ENCODE data around the gene RAB11B. TPM values are rescaled to one million over a fixed set of nuclear protein-coding genes. Genes with fewer than 3 reads are reported as not detected.
"Not testable (repeated sequence)": the region's sequence is repeated elsewhere in the genome, so short reads cannot be mapped to it uniquely, and the experiment has no call there.

Gene RAB11B
- total and polyA plus RNA-seq, 2 donors (not counting 1 experiment from before 2014, with no cell fraction given): 27.8 to 46.2 TPM

GRCh38 chr19:8421484-8422461 is 31.6 kb downstream of the RAB11B start:
- no peaks in the 10 kb centered on the region for H3K9me3 ChIP-seq (ENCODE audit: control insufficient read depth, insufficient read depth, low read depth, low read length)
- H3K9ac ChIP-seq (ENCODE audit: insufficient read depth, low read length): no peak overlapping the region
- H3K4me1 ChIP-seq (ENCODE audit: control insufficient read depth, extremely low read depth, insufficient read depth, low read length): no peaks in the 10 kb centered on the region
- H2AFZ ChIP-seq (ENCODE audit: low read length): no peak overlapping the region
- no peak overlapping the region for H3K4me2 ChIP-seq (ENCODE audit: extremely low read depth, insufficient read depth, low read length)
- no peak overlapping the region for H3K4me3 ChIP-seq (replicated peaks in 1 of 4; ENCODE audit: control extremely low read depth in 1 of 4, insufficient read depth in 1 of 4, low read depth in 3 of 4, low read length in 4 of 4)
- H3K27ac ChIP-seq (ENCODE audit: insufficient read depth, low read length): no peak overlapping the region
- no peaks in the 10 kb centered on the region for H3K36me3 ChIP-seq (ENCODE audit: control insufficient read depth, insufficient read depth, low read length)
- H3K27me3 ChIP-seq (ENCODE audit: control insufficient read depth, insufficient read depth, low read length): no peaks in the 10 kb centered on the region
- H4K20me1 ChIP-seq (ENCODE audit: control insufficient read depth, extremely low read depth, insufficient read depth, low read length): no peaks in the 10 kb centered on the region
- DNase-seq (ENCODE audit: low read depth in 2 of 2): no peak
- TF ChIP-seq CTCF (conservative IDR thresholded peaks at IDR 0.05 in 1 of 2, IDR thresholded peaks at IDR 0.05 in 1 of 2; ENCODE audit: low read depth in 1 of 2, low read length in 2 of 2) (no peak), EZH2 (IDR thresholded peaks at IDR 0.05; ENCODE audit: low read length, missing control alignments) (no peak)
- no peaks in the 10 kb centered on the region for H3K79me2 ChIP-seq (ENCODE audit: control insufficient read depth, insufficient read depth, low read length)

- H3K4me1 ChIP-seq (ENCODE audit: control insufficient read depth, extremely low read depth, insufficient read depth, low read length): no peaks in the 10 kb centered on the region
- H3K4me2 ChIP-seq (ENCODE audit: extremely low read depth, insufficient read depth, low read length): peak overlapping the region; percentile 40
- no peak overlapping the region for H3K4me3 ChIP-seq (replicated peaks in 1 of 4; ENCODE audit: control extremely low read depth in 1 of 4, insufficient read depth in 1 of 4, low read depth in 3 of 4, low read length in 4 of 4)
- H3K27me3 ChIP-seq (ENCODE audit: control insufficient read depth, insufficient read depth, low read length): no peaks in the 10 kb centered on the region
- no peak overlapping the region for H3K9ac ChIP-seq (ENCODE audit: insufficient read depth, low read length)
- no peaks in the 10 kb centered on the region for H3K9me3 ChIP-seq (ENCODE audit: control insufficient read depth, insufficient read depth, low read depth, low read length)
- H3K79me2 ChIP-seq (ENCODE audit: control insufficient read depth, insufficient read depth, low read length): no peaks in the 10 kb centered on the region
- H3K27ac ChIP-seq (ENCODE audit: insufficient read depth, low read length): peak overlapping the region; percentile 26
- H3K36me3 ChIP-seq (ENCODE audit: control insufficient read depth, insufficient read depth, low read length): no peaks in the 10 kb centered on the region
- no peaks in the 10 kb centered on the region for H4K20me1 ChIP-seq (ENCODE audit: control insufficient read depth, extremely low read depth, insufficient read depth, low read length)
- DNase-seq (ENCODE audit: low read depth in 2 of 2): peak; percentile 96 to 99
- TF ChIP-seq EZH2 (IDR thresholded peaks at IDR 0.05; ENCODE audit: low read length, missing control alignments) (no peak), CTCF (conservative IDR thresholded peaks at IDR 0.05 in 1 of 2, IDR thresholded peaks at IDR 0.05 in 1 of 2; ENCODE audit: low read depth in 1 of 2, low read length in 2 of 2) (no peak)
- no peak overlapping the region for H2AFZ ChIP-seq (ENCODE audit: low read length)
These were observed 33.7 kb downstream of the RAB11B start for GRCh38 chr19:8423817-8424223.

GRCh38 chr19:8425331-8425730 is 35.2 kb downstream of the RAB11B start:
- not testable (repeated sequence) for H3K36me3 ChIP-seq (ENCODE audit: control insufficient read depth, insufficient read depth, low read length); H3K9me3 ChIP-seq (ENCODE audit: control insufficient read depth, insufficient read depth, low read depth, low read length); H3K9ac ChIP-seq (ENCODE audit: insufficient read depth, low read length); H3K27ac ChIP-seq (ENCODE audit: insufficient read depth, low read length); H4K20me1 ChIP-seq (ENCODE audit: control insufficient read depth, extremely low read depth, insufficient read depth, low read length); H3K4me3 ChIP-seq (replicated peaks in 1 of 4; ENCODE audit: control extremely low read depth in 1 of 4, insufficient read depth in 1 of 4, low read depth in 3 of 4, low read length in 4 of 4); DNase-seq (ENCODE audit: low read depth in 2 of 2); H3K79me2 ChIP-seq (ENCODE audit: control insufficient read depth, insufficient read depth, low read length); H3K4me2 ChIP-seq (ENCODE audit: extremely low read depth, insufficient read depth, low read length); H3K27me3 ChIP-seq (ENCODE audit: control insufficient read depth, insufficient read depth, low read length); H3K4me1 ChIP-seq (ENCODE audit: control insufficient read depth, extremely low read depth, insufficient read depth, low read length); H2AFZ ChIP-seq (ENCODE audit: low read length)

Data from fibroblast of lung (primary cell).